ENCODE data around the gene ARHGEF17. TPM values are rescaled to one million over a fixed set of nuclear protein-coding genes. Genes with fewer than 3 reads are reported as not detected.

The ARHGEF17 gene
- total and polyA plus RNA-seq, 2 donors (not counting 1 experiment from before 2014, with no cell fraction given) = 42.8 to 43.1 TPM

GRCh38 chr11:73294604-73295003, 13.5 kb upstream of the ARHGEF17 start:
- Histone ChIP-seq H2AFZ (ENCODE audit: low read length) (no peak overlapping the region), H3K27me3 (ENCODE audit: control insufficient read depth, insufficient read depth, low read length) (no peaks in the 10 kb centered on the region), H3K36me3 (ENCODE audit: control insufficient read depth, insufficient read depth, low read length) (no peaks in the 10 kb centered on the region), H3K4me1 (ENCODE audit: control insufficient read depth, extremely low read depth, insufficient read depth, low read length) (peaks cover 9% of the 10 kb centered on the region), H3K9ac (ENCODE audit: insufficient read depth, low read length) (no peak overlapping the region), H3K4me2 (ENCODE audit: extremely low read depth, insufficient read depth, low read length) (no peak overlapping the region), H3K27ac (ENCODE audit: insufficient read depth, low read length) (no peak overlapping the region), H4K20me1 (ENCODE audit: control insufficient read depth, extremely low read depth, insufficient read depth, low read length) (no peaks in the 10 kb centered on the region), H3K79me2 (ENCODE audit: control insufficient read depth, insufficient read depth, low read length) (no peaks in the 10 kb centered on the region), H3K9me3 (ENCODE audit: control insufficient read depth, insufficient read depth, low read depth, low read length) (no peaks in the 10 kb centered on the region), H3K4me3 (replicated peaks in 1 of 4; ENCODE audit: control extremely low read depth in 1 of 4, insufficient read depth in 1 of 4, low read depth in 3 of 4, low read length in 4 of 4) (no peak overlapping the region)
- TF ChIP-seq CTCF (conservative IDR thresholded peaks at IDR 0.05 in 1 of 2, IDR thresholded peaks at IDR 0.05 in 1 of 2; ENCODE audit: low read depth in 1 of 2, low read length in 2 of 2) = no peak
- TF ChIP-seq EZH2 (IDR thresholded peaks at IDR 0.05; ENCODE audit: low read length, missing control alignments) = no peak
- DNase-seq (ENCODE audit: low read depth in 2 of 2) = no peak

- DNase-seq (ENCODE audit: low read depth in 2 of 2) = peak; percentile 66 to 68
- TF ChIP-seq EZH2 (IDR thresholded peaks at IDR 0.05; ENCODE audit: low read length, missing control alignments) (no peak), CTCF (conservative IDR thresholded peaks at IDR 0.05 in 1 of 2, IDR thresholded peaks at IDR 0.05 in 1 of 2; ENCODE audit: low read depth in 1 of 2, low read length in 2 of 2) (peak; percentile 96 to 98)
- H4K20me1 ChIP-seq (ENCODE audit: control insufficient read depth, extremely low read depth, insufficient read depth, low read length) = no peaks in the 10 kb centered on the region
- no peak overlapping the region for H3K9ac ChIP-seq (ENCODE audit: insufficient read depth, low read length)
- no peaks in the 10 kb centered on the region for H3K36me3 ChIP-seq (ENCODE audit: control insufficient read depth, insufficient read depth, low read length)
- H3K9me3 ChIP-seq (ENCODE audit: control insufficient read depth, insufficient read depth, low read depth, low read length) = no peaks in the 10 kb centered on the region
- peak overlapping the region; percentile 89 for H2AFZ ChIP-seq (ENCODE audit: low read length)
- peak overlapping the region; percentile 52 for H3K4me2 ChIP-seq (ENCODE audit: extremely low read depth, insufficient read depth, low read length)
- H3K4me3 ChIP-seq (replicated peaks in 1 of 4; ENCODE audit: control extremely low read depth in 1 of 4, insufficient read depth in 1 of 4, low read depth in 3 of 4, low read length in 4 of 4) = no peak overlapping the region
- H3K27ac ChIP-seq (ENCODE audit: insufficient read depth, low read length) = peak overlapping the region; percentile 41
- no peaks in the 10 kb centered on the region for H3K79me2 ChIP-seq (ENCODE audit: control insufficient read depth, insufficient read depth, low read length)
- H3K4me1 ChIP-seq (ENCODE audit: control insufficient read depth, extremely low read depth, insufficient read depth, low read length) = peaks cover 9% of the 10 kb centered on the region
- H3K27me3 ChIP-seq (ENCODE audit: control insufficient read depth, insufficient read depth, low read length) = no peaks in the 10 kb centered on the region
Measured at GRCh38 chr11:73295241-73295995, 12.7 kb upstream of the ARHGEF17 start.

- Histone ChIP-seq H2AFZ (ENCODE audit: low read length) (no peak overlapping the region), H3K79me2 (ENCODE audit: control insufficient read depth, insufficient read depth, low read length) (no peaks in the 10 kb centered on the region), H3K9ac (ENCODE audit: insufficient read depth, low read length) (no peak overlapping the region), H3K4me3 (replicated peaks in 1 of 4; ENCODE audit: control extremely low read depth in 1 of 4, insufficient read depth in 1 of 4, low read depth in 3 of 4, low read length in 4 of 4) (no peak overlapping the region), H3K27ac (ENCODE audit: insufficient read depth, low read length) (no peak overlapping the region), H3K36me3 (ENCODE audit: control insufficient read depth, insufficient read depth, low read length) (no peaks in the 10 kb centered on the region), H3K9me3 (ENCODE audit: control insufficient read depth, insufficient read depth, low read depth, low read length) (no peaks in the 10 kb centered on the region), H3K4me2 (ENCODE audit: extremely low read depth, insufficient read depth, low read length) (no peak overlapping the region), H4K20me1 (ENCODE audit: control insufficient read depth, extremely low read depth, insufficient read depth, low read length) (no peaks in the 10 kb centered on the region), H3K4me1 (ENCODE audit: control insufficient read depth, extremely low read depth, insufficient read depth, low read length) (peaks cover 9% of the 10 kb centered on the region), H3K27me3 (ENCODE audit: control insufficient read depth, insufficient read depth, low read length) (no peaks in the 10 kb centered on the region)
- DNase-seq (ENCODE audit: low read depth in 2 of 2) = no peak
- TF ChIP-seq EZH2 (IDR thresholded peaks at IDR 0.05; ENCODE audit: low read length, missing control alignments) (no peak), CTCF (conservative IDR thresholded peaks at IDR 0.05 in 1 of 2, IDR thresholded peaks at IDR 0.05 in 1 of 2; ENCODE audit: low read depth in 1 of 2, low read length in 2 of 2) (no peak)
Measured at GRCh38 chr11:73295996-73296318, 12.1 kb upstream of the ARHGEF17 start.
